Measurements from ENCODE around the gene LRRC4C.

DNA sequence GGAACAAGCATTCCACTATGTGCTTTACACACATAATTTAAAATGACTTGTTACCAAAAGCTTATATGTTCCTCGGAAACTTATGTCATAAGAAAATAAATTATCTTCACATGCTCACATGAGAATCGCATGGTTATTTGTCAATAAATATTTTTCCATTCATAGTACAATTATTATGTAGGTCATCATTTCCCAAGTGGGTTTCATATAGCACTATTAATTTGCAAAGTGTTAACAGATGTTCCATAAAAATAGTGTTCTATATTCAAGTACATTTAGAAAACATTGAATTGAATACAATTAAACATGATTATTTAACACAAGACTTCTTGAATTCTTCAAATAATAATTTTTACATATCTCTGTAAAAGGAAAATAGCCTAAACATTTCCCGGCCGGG is 23.9 kb downstream of the LRRC4C start:
- TF ChIP-seq, protein P1, sequence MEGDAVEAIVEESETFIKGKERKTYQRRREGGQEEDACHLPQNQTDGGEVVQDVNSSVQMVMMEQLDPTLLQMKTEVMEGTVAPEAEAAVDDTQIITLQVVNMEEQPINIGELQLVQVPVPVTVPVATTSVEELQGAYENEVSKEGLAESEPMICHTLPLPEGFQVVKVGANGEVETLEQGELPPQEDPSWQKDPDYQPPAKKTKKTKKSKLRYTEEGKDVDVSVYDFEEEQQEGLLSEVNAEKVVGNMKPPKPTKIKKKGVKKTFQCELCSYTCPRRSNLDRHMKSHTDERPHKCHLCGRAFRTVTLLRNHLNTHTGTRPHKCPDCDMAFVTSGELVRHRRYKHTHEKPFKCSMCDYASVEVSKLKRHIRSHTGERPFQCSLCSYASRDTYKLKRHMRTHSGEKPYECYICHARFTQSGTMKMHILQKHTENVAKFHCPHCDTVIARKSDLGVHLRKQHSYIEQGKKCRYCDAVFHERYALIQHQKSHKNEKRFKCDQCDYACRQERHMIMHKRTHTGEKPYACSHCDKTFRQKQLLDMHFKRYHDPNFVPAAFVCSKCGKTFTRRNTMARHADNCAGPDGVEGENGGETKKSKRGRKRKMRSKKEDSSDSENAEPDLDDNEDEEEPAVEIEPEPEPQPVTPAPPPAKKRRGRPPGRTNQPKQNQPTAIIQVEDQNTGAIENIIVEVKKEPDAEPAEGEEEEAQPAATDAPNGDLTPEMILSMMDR (IDR thresholded peaks at IDR 0.05) = no peak
- TF ChIP-seq, protein P2, sequence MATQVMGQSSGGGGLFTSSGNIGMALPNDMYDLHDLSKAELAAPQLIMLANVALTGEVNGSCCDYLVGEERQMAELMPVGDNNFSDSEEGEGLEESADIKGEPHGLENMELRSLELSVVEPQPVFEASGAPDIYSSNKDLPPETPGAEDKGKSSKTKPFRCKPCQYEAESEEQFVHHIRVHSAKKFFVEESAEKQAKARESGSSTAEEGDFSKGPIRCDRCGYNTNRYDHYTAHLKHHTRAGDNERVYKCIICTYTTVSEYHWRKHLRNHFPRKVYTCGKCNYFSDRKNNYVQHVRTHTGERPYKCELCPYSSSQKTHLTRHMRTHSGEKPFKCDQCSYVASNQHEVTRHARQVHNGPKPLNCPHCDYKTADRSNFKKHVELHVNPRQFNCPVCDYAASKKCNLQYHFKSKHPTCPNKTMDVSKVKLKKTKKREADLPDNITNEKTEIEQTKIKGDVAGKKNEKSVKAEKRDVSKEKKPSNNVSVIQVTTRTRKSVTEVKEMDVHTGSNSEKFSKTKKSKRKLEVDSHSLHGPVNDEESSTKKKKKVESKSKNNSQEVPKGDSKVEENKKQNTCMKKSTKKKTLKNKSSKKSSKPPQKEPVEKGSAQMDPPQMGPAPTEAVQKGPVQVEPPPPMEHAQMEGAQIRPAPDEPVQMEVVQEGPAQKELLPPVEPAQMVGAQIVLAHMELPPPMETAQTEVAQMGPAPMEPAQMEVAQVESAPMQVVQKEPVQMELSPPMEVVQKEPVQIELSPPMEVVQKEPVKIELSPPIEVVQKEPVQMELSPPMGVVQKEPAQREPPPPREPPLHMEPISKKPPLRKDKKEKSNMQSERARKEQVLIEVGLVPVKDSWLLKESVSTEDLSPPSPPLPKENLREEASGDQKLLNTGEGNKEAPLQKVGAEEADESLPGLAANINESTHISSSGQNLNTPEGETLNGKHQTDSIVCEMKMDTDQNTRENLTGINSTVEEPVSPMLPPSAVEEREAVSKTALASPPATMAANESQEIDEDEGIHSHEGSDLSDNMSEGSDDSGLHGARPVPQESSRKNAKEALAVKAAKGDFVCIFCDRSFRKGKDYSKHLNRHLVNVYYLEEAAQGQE (IDR thresholded peaks at IDR 0.05; ENCODE audit: insufficient read depth in 1 of 2, low read depth in 2 of 2, low read length in 1 of 2) = no peak
- TF ChIP-seq TCF7L2 (IDR thresholded peaks at IDR 0.05; ENCODE audit: low read depth, low read length) (no peak), POLR2AphosphoS5 (IDR thresholded peaks at IDR 0.05; ENCODE audit: low read depth, low read length) (no peak), SIN3A (IDR thresholded peaks at IDR 0.05; ENCODE audit: borderline replicate concordance, insufficient read depth, low read depth, low read length) (no peak)

Data from Panc1 (cell line).